CD4-positive, alpha-beta memory T cell (primary cell): Measurements from ENCODE around the gene TMEFF1. TPM values are rescaled to one million over a fixed set of nuclear protein-coding genes. Genes with fewer than 3 reads are reported as not detected.
A peak's percentile ranks its signal among the peaks of the same experiment; 100 is the strongest.

Source experiments
- CTCF ChIA-PET: fragments of 350-600 bp; sonication (Branson Sonifier 250); formaldehyde crosslinking; loops from one replicate; lab custom pipeline; 2021; ENCODE audit warnings: inconsistent platforms; ENCODE audit not compliant: partially characterized antibody; lab: Charles Lee
- POLR2A ChIA-PET: fragments of 350-600 bp; sonication (Branson Sonifier 250); formaldehyde crosslinking; loops from one replicate; lab custom pipeline; 2021; ENCODE audit not compliant: partially characterized antibody; lab: Charles Lee
- DNase-seq, 5 donors: peaks; one replicate each; pipeline versions ENCODE4 v3.0.0 to v3.0.0-alpha.2; 2020 to 2022; ENCODE audit warnings: mixed read lengths in 1 of 5
- H3K27ac ChIP-seq: one replicate; pipeline ENCODE4 v1.7.0; 2013; ENCODE audit warnings: low read depth, low read length
- H3K27me3 ChIP-seq: 2 replicates; pipeline ENCODE4 v1.7.0; 2013; ENCODE audit warnings: mild to moderate bottlenecking, low read length, moderate library complexity; ENCODE audit not compliant: insufficient read depth
- H3K36me3 ChIP-seq: 2 replicates; pipeline ENCODE4 v1.7.0; 2013; ENCODE audit warnings: mild to moderate bottlenecking, low read length, moderate library complexity; ENCODE audit not compliant: insufficient read depth
- H3K4me1 ChIP-seq: 2 replicates; pipeline ENCODE4 v1.7.0; 2013; ENCODE audit warnings: mild to moderate bottlenecking, low read length, moderate library complexity; ENCODE audit not compliant: insufficient read depth
- H3K4me3 ChIP-seq, 2 donors: one replicate each; pipeline ENCODE4 v1.7.0; 2013; ENCODE audit warnings: low read length in 2 of 2, mild to moderate bottlenecking in 1 of 2
- H3K9me3 ChIP-seq, 2 donors: one replicate each; pipeline ENCODE4 v1.7.0; 2013; ENCODE audit warnings: low read length in 2 of 2, control low read depth in 1 of 2; ENCODE audit not compliant: control insufficient read depth in 1 of 2
- H3K27ac Mint-ChIP-seq, 7 donors: one replicate each; pipeline ENCODE4 v1.8.0; 2020 to 2021; ENCODE audit warnings: mixed read lengths in 7 of 7, mild to moderate bottlenecking in 6 of 7, inconsistent platforms in 3 of 7, moderate library complexity in 3 of 7
- H3K27me3 Mint-ChIP-seq, 2 donors: one replicate each; pipeline ENCODE4 v1.8.0; 2020 to 2021; ENCODE audit warnings: mixed read lengths in 2 of 2
- H3K36me3 Mint-ChIP-seq, 2 donors: one replicate each; pipeline ENCODE4 v1.8.0; 2020 to 2021; ENCODE audit warnings: mixed read lengths in 2 of 2, inconsistent platforms in 1 of 2, mild to moderate bottlenecking in 1 of 2
- H3K4me1 Mint-ChIP-seq, 4 donors: one replicate each; pipeline ENCODE4 v1.8.0; 2020 to 2021; ENCODE audit warnings: mixed read lengths in 4 of 4, mild to moderate bottlenecking in 1 of 4
- H3K4me3 Mint-ChIP-seq, 8 donors: one replicate each; pipeline ENCODE4 v1.8.0; 2020 to 2021; ENCODE audit warnings: mixed read lengths in 8 of 8, mild to moderate bottlenecking in 7 of 8, moderate library complexity in 6 of 8, inconsistent platforms in 3 of 8
- H3K9me3 Mint-ChIP-seq, 8 donors: one replicate each; pipeline ENCODE4 v1.8.0; 2020 to 2021; ENCODE audit warnings: mixed read lengths in 8 of 8, mild to moderate bottlenecking in 5 of 8, inconsistent platforms in 3 of 8, moderate library complexity in 1 of 8
- intact Hi-C: fragments of 100-400 bp; cut with micrococcal nuclease; formaldehyde crosslinking; loops from one replicate; pipeline ENCODE4 v1.15.1; 2023
- polyA plus RNA-seq, 2 donors: library from polyadenylated mRNA; unstranded; fragments of 300-500 nt; fragmentation: Illumina TruSeq; gene quantifications; one replicate each; pipeline ENCODE4 v1.2.3, GENCODE V29; 2021
- total RNA-seq, 2 experiments: library from RNA; stranded (reverse); gene quantifications; one replicate each; pipeline ENCODE4 v1.2.3, GENCODE V29; 2021

Gene TMEFF1
- total and polyA plus RNA-seq, 4 experiments from 2014 or later, result not detected

DNA sequence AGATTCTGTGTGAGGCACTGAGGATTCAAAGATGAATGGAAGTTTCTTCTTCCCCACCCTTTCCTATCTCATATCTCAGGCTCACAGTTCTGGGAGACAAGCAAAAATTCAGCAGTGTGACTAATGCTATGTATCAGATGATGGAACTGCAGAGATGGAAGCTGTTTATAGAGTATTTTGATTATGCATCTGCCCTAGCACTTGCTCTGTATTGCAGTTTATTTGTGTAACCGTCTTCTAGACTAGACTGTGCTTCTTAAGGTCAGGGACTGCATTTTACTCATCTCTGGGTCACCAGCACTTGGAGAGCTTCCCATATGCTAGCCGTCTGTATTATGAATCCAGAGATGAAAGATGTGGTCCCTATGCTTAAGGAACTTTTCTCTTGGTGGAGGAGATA lies 117.5 kb downstream of the TMEFF1 start:
- Histone ChIP-seq H3K27me3 (no peaks in the 10 kb centered on the region), H3K9me3 (no peaks in the 10 kb centered on the region), H3K27ac (no peak overlapping the region), H3K4me3 (no peak overlapping the region), H3K36me3 (no peaks in the 10 kb centered on the region), H3K4me1 (no peaks in the 10 kb centered on the region)
- Mint-ChIP-seq H3K9me3 (no peaks in the 10 kb centered on the region), H3K4me1 (peaks cover 0 to 1% (median 0%) of the 10 kb centered on the region in 4 donors), H3K27me3 (no peaks in the 10 kb centered on the region), H3K27ac (no peak overlapping the region), H3K36me3 (no peaks in the 10 kb centered on the region), H3K4me3 (no peak overlapping the region)
- intact Hi-C loops, result loop anchor here (10.0 kb wide), 2 partner anchors 236 to 266 kb away; partner anchors contain the start of gene TEX10
- ChIA-PET POLR2A (no interaction called here), CTCF (interaction anchor here (1.7 kb wide), 1 partner anchor 11 kb away, joined by 7 read pairs; no protein-coding TSS in a partner anchor)
- no peak for DNase-seq

GRCh38 chr9:100591139-100591538 lies 118.2 kb downstream of the TMEFF1 start:
- Mint-ChIP-seq H3K9me3 (no peaks in the 10 kb centered on the region), H3K4me3 (no peak overlapping the region), H3K4me1 (peaks cover 2 to 7% (median 5%) of the 10 kb centered on the region in 4 donors), H3K36me3 (no peaks in the 10 kb centered on the region), H3K27me3 (no peaks in the 10 kb centered on the region), H3K27ac (no peak overlapping the region)
- ChIA-PET CTCF (interaction anchor here (1.7 kb wide), 1 partner anchor 10 kb away, joined by 7 read pairs; no protein-coding TSS in a partner anchor), POLR2A (no interaction called here)
- Histone ChIP-seq H3K4me1 (no peaks in the 10 kb centered on the region), H3K27me3 (no peaks in the 10 kb centered on the region), H3K4me3 (no peak overlapping the region), H3K36me3 (no peaks in the 10 kb centered on the region), H3K27ac (no peak overlapping the region), H3K9me3 (no peaks in the 10 kb centered on the region)
- intact Hi-C loops, result loop anchor here (10.0 kb wide), 2 partner anchors 236 to 266 kb away; partner anchors contain the start of gene TEX10
- no peak for DNase-seq

DNA sequence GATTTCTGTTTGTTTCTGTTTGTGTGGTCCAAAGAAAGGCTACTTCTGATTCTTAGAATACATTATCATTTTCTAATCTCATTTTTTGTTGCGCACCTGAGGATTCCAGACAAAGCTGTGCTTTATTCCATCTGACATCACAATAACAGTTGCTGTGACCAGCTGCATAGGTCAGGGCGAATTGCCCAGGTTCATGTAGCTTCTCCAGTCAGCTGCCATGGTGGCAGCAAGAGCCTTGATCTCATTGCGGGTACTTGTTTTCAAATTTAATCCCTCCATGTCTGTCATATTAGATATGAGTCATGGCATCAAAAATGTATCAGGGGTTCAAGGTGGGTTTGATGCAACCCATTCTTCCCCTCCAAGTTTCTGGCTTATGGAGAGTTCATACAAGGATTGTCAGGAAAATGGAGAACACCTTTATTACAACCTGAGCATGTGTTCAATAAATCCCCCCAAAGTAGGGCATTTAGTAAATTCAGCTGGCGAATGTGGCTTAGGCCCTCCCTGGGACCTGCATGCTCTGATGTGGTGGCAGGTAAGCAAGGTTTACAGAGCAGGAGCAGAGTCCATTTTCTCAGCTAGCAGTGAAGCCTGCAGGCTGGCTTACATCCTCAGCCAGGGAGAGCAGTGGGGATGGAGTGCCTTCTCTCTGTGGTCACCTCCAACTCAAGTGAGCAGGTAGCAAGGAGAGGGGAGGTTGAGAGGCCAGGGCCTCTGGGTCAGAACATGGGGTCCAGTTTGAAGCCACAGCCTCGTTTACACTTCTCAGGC lies 118.9 kb downstream of the TMEFF1 start:
- Mint-ChIP-seq H3K4me3 (no peak overlapping the region), H3K27ac (no peak overlapping the region), H3K27me3 (no peaks in the 10 kb centered on the region), H3K4me1 (peaks cover 2 to 9% (median 7%) of the 10 kb centered on the region in 4 donors), H3K36me3 (no peaks in the 10 kb centered on the region), H3K9me3 (no peaks in the 10 kb centered on the region)
- Histone ChIP-seq H3K9me3 (no peaks in the 10 kb centered on the region), H3K4me3 (no peak overlapping the region), H3K4me1 (no peaks in the 10 kb centered on the region), H3K27ac (no peak overlapping the region), H3K36me3 (no peaks in the 10 kb centered on the region), H3K27me3 (no peaks in the 10 kb centered on the region)
- intact Hi-C loops, result loop anchor here (10.0 kb wide), 2 partner anchors 237 to 267 kb away; partner anchors contain the start of gene TEX10
- DNase-seq, result no peak
- ChIA-PET CTCF (interaction anchor here (1.7 kb wide), 1 partner anchor 10 kb away, joined by 7 read pairs; no protein-coding TSS in a partner anchor), POLR2A (no interaction called here)

DNA sequence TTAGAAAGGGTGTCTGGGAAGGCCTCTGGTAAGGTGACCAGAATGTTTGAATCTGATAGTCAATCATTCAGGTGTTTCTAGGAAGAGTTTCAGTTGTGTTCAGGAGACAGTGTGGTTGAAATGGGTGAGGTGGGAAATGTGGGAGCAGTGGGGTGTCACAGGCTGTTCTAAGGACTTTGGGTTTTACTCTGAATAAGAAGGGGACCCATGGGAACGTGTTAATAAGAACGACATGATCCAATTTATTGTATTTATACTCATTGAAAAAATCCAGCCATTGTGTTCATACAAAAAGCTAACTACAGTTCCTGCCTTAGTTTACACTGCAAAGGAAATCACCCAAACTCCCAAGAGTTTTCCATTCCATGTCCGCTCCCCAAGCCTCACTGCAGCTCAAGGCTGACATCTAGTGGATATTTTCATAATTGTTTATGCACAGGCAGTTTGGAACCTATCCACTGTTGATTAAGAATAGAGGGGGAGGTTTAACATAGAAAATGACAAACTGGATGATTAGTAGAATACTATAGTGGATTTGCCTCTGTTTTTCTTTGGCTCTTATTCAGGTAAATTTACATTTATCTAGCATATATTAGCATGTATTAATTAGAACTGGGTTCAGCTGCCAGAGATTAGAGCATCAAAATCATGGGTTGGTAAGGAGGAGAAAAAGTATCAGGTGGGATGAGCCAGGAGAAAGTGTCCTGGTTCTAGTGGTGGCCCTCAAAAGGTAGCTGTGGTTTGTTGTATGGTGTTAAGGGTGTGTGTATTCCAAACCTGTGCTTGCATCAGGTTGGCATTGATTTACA lies 122.6 kb downstream of the TMEFF1 start:
- Histone ChIP-seq H3K4me1 (peaks cover 15% of the 10 kb centered on the region), H3K36me3 (no peaks in the 10 kb centered on the region), H3K27me3 (no peaks in the 10 kb centered on the region), H3K27ac (no peak overlapping the region), H3K9me3 (no peaks in the 10 kb centered on the region), H3K4me3 (no peak overlapping the region)
- POLR2A ChIA-PET, result no interaction called here
- no peaks in the 10 kb centered on the region for H3K36me3 Mint-ChIP-seq
- no peaks in the 10 kb centered on the region for H3K9me3 Mint-ChIP-seq
- DNase-seq, result peak in 4 of 5 donors; percentile 21 to 45 (median 36)
- CTCF ChIA-PET, result interaction anchor here (0.8 to 2.5 kb wide), 8 partner anchors 9 to 1411 kb away, joined by 3 to 16 read pairs (median 3); no protein-coding TSS in a partner anchor
- no peaks in the 10 kb centered on the region for H3K27me3 Mint-ChIP-seq
- peaks cover 14 to 30% (median 24%) of the 10 kb centered on the region in 4 donors for H3K4me1 Mint-ChIP-seq
- intact Hi-C loops, result loop anchor here (5.0 to 10.0 kb wide), 6 partner anchors 168 to 802 kb away; partner anchors contain the start of genes ERP44, INVS, MRPL50 and MSANTD3
- H3K27ac Mint-ChIP-seq, result peak overlapping the region in 4 of 7 donors; percentile 40 to 77 (median 62)
- H3K4me3 Mint-ChIP-seq, result no peak overlapping the region

GRCh38 chr9:100597236-100597635 lies 124.3 kb downstream of the TMEFF1 start:
- Histone ChIP-seq H3K27me3 (no peaks in the 10 kb centered on the region), H3K4me1 (peaks cover 15% of the 10 kb centered on the region), H3K27ac (no peak overlapping the region), H3K36me3 (no peaks in the 10 kb centered on the region), H3K4me3 (no peak overlapping the region), H3K9me3 (no peaks in the 10 kb centered on the region)
- peaks cover 0 to 3% of the 10 kb centered on the region in 2 donors for H3K27me3 Mint-ChIP-seq
- no peak for DNase-seq
- no peaks in the 10 kb centered on the region for H3K36me3 Mint-ChIP-seq
- H3K9me3 Mint-ChIP-seq, result no peaks in the 10 kb centered on the region
- CTCF ChIA-PET, result interaction anchor here (1.4 to 3.4 kb wide), 4 partner anchors 10 to 715 kb away, joined by 4 to 16 read pairs (median 9); no protein-coding TSS in a partner anchor
- peak overlapping the region in 3 of 8 donors; percentile 79 to 88 (median 88) for H3K4me3 Mint-ChIP-seq
- intact Hi-C loops, result loop anchor here (5.0 to 10.0 kb wide), 6 partner anchors 170 to 800 kb away; partner anchors contain the start of genes ERP44, INVS, MRPL50 and MSANTD3
- peak overlapping the region in 5 of 7 donors; percentile 38 to 93 (median 50) for H3K27ac Mint-ChIP-seq
- POLR2A ChIA-PET, result no interaction called here
- peaks cover 14 to 34% (median 27%) of the 10 kb centered on the region in 4 donors for H3K4me1 Mint-ChIP-seq

DNA sequence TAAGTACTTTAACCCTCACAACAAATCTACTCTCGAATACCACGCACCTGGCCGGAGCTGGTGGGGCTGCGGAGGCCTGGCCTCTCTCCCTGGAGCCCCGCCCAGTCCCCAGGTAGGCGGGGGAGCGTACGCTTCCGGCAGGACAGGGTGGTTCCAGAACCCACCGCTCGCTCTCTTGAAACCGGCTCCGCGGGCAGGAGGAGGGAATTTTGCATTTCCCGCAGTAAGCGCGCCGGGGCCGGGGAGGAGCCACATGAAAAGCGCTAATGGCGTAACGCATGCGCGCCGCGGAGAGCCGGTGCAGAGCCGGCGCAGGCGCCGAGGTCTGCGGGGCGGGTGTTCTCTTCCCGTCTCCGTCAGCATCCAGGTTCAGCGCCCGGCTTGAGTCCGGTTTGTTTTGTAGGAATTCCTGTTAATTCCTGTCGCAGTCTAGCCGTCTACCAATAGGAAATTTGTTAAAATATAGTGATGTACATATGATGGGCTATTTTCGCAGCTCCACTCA lies 125.7 kb downstream of the TMEFF1 start:
- ChIA-PET POLR2A (interaction anchor here (2.1 kb wide), 1 partner anchor 172 kb away, joined by 6 read pairs; the partner anchor contains the start of gene MSANTD3), CTCF (interaction anchor here (0.7 to 3.4 kb wide), 3 partner anchors 17 to 713 kb away, joined by 3 to 13 read pairs (median 4); no protein-coding TSS in a partner anchor)
- H3K36me3 ChIP-seq, result no peaks in the 10 kb centered on the region
- peaks cover 15% of the 10 kb centered on the region for H3K4me1 ChIP-seq
- peak overlapping the region in 1 of 2 donors; percentile 59 for H3K4me3 ChIP-seq
- peak overlapping the region; percentile 49 for H3K27ac ChIP-seq
- peak overlapping the region; percentile 16 to 93 (median 58) for H3K27ac Mint-ChIP-seq
- H3K36me3 Mint-ChIP-seq, result no peaks in the 10 kb centered on the region
- H3K9me3 ChIP-seq, result no peaks in the 10 kb centered on the region
- peak overlapping the region; percentile 72 to 88 (median 86) for H3K4me3 Mint-ChIP-seq
- no peaks in the 10 kb centered on the region for H3K27me3 ChIP-seq
- peaks cover 14 to 34% (median 27%) of the 10 kb centered on the region in 4 donors for H3K4me1 Mint-ChIP-seq
- intact Hi-C loops, result loop anchor here (5.0 to 10.0 kb wide), 6 partner anchors 171 to 799 kb away; partner anchors contain the start of genes ERP44, INVS, MRPL50 and MSANTD3
- peak; percentile 77 to 83 (median 81) for DNase-seq
- no peaks in the 10 kb centered on the region for H3K9me3 Mint-ChIP-seq
- H3K27me3 Mint-ChIP-seq, result peaks cover 0 to 3% of the 10 kb centered on the region in 2 donors
